ENCODE measurements around the gene MBTPS1.

The MBTPS1 gene

DNA sequence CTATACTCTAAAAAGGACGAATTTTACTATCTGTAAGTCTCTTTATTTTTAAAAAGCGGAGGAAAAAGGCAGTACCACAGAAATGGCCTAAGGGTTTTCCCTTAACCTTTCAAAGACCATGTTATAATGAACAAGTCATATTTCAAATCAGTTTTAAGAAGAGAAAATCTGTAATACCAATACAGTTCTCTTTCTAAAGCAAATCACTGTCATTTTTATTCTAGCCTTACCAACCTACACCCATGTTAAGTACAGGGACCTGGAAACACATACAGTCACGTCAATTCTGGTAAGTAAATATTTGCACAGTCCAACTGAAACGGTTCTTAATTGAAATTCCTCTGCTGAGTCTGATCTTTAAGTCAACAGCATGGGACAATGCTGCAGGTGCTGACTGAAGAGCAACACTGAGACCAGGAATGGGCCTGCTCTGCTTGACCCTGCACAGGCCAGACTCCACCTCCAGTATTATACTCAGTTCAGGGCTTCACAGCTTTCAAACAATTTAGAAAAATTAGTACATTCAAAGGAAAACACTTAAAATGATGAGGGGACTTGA lies 20.2 kb downstream of the MBTPS1 start:
- DNase-seq, result no peak

DNA sequence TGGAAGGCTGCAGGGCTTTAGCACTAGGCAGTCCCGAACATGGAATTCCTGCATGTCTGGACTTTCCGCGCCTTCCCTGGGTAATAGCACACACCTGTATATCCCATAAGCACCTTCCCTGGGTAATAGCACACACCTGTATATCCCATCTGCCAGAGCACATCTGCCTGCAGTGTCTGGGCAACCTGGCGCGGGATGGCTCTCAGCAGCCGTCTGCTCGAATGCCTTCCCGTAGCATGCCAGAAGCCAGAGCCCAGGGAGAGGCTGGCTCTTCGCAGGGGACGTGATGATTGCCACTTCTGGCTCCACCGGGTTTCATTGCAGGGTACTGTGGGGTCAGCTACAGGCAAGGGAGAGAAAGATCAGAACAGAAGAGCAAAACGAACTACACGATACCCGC lies 21.3 kb downstream of the MBTPS1 start:
- no peak for DNase-seq

DNA sequence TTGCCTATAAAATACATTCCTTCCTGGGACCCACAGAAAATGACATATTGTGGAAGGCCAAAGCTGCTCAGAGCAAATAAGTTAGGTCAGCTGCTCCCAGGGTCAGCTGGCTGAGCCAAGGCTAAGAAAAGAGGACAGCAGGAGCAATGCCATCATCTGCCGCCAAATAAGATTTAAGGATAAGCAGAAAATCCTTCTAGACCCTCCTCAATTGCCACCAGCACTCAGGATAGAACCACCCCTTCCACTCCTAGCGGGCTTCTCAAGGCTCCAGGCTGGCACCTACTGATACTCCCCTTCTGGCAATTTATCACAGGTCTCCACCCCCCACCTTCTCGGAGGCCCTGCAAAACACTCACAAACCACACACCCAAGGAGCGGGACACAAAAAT lies 22.9 kb downstream of the MBTPS1 start:
- DNase-seq, result no peak

DNA sequence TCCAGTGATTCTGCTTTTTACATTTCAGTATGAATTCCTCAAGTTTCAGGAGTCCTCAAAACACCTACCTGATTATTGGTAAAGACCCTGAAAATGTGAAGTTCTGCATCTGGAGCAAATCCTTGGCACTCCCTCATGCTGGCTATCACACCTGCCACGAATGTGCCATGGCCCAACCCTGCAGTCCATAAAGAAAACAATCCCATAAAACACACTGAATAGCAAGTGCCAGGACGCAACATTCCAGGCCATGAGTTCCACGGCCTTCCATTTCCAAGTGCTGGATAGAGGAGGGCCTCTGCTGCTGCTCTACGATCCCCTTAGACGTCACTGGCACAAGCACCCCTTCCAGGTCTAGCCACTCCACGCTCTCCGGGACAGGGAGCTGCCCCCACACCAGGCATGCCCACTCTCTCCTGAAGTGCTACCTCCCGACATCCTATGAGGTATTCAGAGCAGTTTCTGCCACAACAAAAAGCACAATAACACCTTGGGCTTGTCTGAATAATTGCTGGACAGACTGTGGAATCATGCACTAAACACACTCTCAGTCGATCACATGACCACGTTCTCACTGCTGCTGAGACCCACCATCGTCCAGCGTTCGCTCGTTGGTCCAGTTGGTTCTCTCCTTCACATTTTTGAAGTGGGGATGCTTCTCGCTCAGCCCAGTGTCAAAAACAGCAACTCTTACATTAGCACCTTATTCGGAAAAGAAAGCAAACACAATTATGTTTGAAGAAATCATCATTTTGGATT lies 23.4 kb downstream of the MBTPS1 start:
- no peak for DNase-seq

DNA sequence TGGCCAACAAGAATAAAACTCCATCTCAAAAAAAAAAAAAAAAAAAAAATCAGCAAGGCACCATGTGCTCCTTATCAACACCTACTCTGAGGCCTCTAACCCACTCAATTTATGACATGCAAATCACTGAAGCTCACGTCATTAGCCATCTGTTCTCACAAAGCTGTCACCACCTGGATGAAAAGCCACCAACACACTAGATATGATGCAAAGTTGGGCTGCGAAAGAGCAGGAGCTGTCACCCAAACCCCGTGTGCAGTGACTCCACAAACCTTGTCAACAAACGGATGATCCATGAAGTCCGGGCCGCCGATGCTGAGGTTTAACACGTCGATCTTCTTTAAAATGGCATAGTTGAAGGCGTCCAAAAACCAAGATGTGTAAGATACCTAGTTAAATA lies 25.3 kb downstream of the MBTPS1 start:
- no peak for DNase-seq

DNA sequence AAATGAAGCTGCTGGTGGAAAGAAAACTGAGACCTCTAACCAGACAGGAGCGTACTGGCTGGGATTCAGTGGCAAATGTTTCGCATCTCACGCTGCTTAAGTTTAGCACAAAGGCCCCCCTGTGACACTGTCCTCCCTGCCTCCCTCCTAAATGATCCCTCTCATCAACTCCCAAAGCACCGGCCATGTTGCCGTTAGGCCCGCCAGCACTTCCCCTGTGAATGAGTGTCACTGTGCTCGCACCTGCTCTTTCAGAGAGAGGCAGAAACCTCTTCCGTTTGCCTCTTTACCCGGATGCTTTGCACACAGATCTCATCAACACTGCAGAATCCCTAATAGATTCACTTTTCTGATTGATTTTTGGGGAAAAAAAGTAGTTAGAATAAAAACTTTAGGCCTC lies 26.5 kb downstream of the MBTPS1 start:
- DNase-seq, result no peak

DNA sequence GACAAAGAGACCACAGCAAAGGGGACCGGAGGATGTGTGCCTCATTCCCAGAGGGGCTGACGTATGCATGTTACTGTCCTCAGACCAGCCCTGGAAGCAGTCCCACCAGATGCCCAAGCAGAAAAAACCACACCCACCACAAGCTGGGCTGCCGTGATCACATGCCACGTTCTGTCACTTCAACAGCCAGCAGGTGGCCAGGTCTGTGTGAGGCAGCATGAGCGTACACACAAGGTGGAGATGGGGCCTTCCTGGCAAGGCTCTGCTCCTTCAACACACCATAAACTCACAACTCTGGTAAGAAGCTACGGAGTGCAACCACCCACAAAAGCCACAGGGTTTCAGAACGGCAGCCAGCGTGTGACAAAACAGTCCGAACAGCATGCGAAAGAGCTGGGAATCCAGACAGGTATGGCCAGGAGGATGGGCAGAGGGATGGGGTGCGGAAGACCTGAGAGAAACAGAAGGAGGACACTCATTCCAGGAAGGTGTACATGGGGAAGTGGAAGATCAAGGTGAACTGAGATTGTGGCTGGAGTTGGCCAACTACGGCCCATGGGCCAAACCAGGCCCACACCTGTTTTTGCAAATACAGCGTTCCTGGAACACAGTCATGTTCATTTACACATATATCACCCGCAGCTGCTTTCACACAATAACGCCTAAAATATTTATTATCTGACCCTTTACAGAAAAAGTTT lies 27.9 kb downstream of the MBTPS1 start:
- peak; percentile 21 to 30 for DNase-seq

DNA sequence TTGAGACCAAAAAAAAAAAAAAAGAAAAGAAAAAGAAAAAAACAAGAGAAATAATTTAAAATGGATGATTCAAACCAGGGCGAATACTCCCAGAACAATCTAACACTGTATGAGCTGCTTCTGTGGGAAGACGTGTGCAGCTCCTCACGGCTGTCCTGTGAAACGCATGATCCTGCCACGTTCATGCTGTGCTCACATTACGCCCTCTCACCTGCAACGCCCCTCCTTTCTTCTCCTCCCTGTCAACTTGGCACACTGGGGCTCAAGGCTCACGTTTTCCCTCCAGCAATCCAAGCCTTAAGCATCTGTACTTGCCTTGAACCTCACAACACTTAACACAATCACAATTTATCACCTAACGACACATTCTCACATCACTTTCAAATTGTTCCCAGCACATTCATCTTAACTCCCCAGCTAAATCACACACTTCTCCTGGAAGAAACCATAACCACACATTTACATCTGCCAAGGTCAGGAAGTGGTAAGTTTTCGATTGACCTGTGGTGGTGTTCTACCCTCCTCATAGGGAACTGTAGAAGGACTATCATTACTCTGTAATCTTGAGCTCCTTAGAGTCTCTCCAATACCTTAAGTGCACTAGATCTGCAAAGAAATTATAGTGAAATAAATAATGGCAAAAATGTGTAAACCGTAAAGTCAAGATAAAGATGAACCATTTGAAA lies 29.1 kb downstream of the MBTPS1 start:
- no peak for DNase-seq

DNA sequence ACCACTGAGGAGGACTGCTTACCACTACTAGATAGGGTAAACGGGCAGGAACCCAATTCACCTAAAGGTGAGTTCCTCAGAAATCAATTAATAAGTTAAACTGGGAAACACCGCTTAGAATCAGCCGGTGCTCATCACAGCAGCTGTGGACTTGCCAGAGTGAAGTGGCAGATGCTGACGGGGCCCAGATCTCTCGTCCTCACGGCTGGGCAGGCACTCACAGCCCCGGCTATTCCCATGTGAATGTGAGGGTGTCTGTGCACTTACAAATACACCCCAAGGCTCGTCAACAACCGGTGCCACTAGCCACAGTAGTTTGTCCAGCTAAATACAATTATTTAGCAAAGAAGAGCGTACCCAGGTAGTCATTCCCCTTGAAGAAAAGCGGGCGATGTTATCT lies 29.7 kb downstream of the MBTPS1 start:
- no peak for DNase-seq

DNA sequence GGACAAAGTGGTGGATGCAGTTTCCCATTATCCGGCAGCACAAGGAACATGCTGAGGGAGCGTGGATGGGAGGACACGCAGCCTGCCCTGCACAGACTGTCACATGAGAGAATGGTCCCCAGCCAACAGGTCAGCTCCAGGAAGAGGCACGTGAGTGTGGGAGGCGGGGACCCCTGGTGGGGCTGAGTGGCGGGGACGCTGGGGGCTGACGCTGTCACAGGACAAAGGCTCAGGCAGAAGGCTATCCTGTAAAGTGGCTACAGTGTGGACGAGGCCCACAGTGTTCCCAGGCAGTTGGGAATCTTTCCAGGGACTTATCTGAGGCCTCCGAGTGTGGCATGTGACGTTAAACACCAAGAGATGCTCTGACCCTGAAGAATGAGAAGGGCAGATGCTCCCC lies 30.4 kb downstream of the MBTPS1 start:
- DNase-seq, result no peak

DNA sequence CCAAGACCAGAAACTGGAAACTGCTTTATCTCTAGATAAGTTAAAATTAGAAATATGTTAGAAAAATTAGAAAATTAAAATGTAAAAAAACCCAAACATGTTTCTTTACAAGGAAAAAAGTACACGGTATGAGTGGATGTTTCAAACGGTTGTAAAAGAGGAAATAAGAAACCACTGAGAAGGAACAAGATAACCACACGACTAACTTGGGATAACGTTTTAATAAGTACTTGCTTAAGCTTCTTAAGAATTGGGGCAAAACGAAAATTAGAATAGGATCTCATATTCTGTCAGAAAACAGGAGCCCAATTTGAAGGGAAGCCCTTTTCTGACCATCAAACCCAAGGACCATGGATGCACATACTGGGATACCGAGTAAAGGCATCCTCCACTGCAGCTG lies 31.0 kb downstream of the MBTPS1 start:
- DNase-seq, result no peak

DNA sequence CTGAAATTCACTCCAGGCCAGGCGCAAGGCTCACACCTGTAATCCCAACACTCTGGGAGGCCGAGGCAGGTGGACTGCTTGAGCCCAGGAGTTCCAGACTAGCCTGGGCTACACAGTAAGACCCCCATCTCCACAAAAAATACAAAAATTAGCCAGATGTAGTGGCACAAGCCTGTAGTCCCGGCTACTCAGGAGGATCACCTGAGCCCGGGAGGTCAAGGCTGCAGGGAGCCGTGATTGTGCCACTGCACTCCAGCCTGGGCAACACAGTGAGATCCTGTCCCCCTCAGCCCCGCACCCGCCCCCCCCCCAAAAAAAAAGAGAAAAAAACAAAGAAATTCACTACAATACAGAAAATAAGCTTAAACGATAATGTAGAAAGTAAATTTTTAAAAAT lies 31.5 kb downstream of the MBTPS1 start:
- DNase-seq, result no peak

DNA sequence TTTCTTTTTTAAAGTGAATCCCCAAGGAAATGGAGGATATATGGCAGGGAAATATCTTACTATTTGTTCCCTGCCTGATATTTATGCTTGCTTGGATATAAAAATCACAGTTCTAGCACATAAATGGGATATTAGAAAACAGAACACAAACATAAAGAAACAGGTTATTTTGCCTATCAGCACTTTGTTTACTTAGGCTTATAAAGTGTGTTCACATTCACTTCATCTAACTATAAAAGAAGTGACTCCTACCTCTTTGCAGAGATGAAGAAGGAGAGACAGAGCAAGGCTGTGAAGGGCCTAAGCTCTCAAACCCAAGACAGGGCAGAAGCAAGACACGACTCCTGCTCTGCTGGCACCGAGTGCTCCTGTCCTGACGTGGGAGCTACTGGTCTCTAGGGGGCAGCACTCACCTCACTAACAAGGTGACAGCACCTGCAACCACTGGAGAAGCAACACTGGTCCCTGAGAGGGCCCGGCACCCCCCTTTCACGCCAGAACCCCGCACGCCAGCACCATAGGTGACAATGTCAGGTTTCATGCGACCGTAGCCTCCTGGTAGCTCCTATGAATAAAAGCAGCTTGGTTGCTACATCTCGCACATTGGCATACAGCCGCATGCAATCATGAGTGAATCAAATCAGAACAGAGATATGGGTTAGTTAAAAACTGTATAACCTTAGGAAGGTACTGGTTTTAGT lies 32.0 kb downstream of the MBTPS1 start:
- DNase-seq, result peak; percentile 63

DNA sequence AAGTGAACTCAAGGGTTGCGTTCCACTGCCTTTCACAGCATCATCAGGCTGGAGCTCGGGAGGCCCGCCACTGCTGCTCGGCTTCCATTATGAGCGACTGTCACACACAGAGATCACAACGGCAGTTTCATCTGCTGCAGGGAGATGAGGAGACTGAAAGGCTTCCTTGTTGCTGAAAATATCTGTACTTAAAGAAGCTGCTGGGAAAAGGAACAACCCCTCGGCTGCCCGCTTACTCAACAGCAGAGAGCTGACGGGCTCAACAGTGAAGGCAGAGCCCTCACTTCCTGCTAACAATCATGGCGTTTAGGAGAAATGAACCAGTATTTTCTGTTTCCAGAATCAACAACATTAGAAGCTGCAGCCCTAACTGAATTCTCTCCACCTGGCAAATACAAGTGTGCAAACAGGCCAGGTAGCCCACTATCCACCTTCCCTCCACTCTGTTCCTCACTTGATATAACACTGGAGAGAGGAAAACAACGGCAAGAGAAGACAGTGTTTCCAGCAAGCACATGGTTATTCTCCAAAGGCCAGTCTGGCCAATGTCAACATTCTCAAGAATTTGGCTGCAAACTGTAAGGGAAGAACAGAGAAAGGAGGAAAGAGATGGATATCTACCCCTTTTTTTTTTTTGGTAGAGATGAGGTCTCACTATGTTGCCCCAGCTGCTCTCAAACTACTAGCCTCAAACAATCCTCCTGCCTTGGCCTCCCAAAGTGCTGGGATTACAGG lies 33.7 kb downstream of the MBTPS1 start:
- DNase-seq, result no peak

DNA sequence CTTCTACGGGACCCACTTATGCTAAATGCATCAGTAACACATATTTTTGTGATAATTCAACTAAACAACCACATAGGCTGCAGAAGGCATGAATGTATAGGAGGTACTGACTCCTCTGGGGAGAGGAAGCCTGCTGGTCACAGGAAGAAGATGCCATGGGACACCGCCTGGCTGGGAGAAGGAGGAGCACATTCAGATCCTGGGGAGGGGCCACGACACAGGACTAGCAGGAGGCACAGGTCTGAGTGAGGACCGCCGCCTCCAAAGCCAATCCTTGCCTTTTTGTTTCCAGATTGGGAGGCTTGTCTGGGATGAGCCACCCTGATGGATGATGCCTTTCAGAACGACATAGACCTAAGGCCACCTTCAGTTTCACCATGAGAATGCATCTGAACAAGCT lies 34.6 kb downstream of the MBTPS1 start:
- DNase-seq, result no peak

DNA sequence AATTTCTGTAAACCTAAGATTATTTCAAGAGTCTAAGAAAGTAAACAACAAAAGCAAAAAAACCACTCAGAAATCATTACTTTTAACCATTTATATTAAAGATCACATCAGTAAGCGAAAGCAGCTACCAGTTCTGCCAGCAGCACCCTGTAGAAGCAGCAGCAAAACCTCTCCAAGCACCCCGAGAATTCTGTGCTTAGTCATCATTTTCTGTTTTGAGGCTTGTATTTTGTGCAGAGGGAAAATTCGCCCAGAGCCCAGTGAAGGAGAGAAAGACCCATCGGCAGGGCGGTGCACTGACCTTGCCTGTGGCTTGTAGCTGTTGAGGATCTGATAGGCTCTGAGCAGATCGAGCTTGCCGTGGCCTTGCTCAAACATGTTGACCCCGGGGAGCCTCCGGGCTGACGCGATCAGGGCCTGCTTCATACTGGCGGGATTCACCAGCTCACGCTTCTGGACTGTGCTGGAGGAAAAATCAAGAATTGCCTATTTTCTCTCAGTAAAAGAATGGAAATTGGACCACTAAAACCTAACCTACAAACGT lies 35.2 kb downstream of the MBTPS1 start:
- no peak for DNase-seq

DNA sequence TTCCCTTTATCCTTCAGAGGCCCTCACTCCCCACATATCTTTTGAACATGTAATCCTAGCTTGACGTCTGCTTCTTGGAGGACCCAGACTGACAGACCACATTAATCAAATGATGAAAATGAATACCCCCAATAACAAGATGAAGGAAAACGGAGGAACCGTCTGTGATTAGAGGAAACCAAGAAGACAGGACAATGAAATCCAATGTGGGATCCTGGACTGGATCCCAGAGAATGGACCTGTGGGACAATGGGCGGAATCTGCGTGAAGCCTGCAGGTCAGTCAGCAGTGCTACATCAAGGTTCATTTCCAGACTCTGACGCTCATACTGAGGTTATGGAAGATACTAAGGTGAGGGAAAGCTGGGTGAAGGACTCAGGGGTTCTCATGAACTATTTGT lies 35.9 kb downstream of the MBTPS1 start:
- no peak for DNase-seq

DNA sequence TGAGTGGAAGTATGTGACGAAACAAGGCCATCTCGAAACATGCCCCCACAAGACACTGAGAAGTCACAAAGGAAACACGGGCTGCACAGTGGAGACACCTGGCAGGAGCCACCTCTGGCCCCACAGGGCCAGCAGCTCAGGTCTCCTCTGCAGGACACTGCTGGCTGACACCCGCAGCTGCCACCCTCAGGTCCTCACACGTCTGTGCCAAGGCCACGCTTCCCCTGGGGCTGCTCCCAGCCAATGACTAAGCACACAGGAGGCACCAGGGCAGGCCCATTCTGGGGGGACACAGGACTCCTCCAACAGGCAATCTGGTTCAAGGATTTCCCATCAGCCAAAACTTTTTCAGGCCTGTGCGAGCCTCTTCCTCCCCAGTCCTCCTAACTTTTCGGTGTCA lies 36.4 kb downstream of the MBTPS1 start:
- DNase-seq, result no peak

DNA sequence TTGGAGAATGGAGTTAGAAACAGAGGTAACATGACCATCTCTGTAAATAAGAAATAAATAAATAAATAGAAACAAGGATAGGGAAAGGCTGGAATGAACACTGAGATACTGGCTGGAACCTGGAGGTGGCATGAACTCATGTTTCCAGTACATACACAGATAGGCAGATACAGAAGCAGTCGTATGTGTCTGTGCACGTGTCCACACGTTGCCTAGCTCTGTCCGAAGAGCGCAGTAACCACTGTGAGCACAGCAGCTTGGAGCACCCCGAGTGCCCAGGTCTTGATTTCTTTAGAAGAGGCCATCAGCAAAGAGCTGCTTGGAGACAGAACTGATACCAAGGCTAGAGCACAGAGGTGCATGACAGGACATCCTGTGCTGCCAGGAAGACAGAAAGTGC lies 37.1 kb downstream of the MBTPS1 start:
- DNase-seq, result no peak

DNA sequence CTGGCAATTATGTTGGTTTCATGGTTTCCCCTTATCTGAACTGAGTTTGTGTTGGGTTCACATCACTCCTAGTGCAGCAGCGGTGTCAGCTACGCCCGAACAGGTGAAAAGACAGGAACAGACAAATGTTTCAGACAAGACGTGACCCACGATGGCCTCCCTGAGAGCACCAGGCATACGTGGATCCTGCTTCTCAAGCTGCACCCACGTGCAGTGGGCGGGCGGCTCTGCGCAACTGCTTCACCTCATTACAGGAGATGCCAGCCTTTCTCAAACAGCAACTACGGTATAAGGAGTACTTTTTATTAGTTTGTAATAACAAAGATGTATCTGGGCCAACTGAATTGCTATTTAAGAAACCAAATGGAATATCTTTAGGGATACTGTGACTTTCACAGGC lies 41.4 kb downstream of the MBTPS1 start:
- no peak for DNase-seq

DNA sequence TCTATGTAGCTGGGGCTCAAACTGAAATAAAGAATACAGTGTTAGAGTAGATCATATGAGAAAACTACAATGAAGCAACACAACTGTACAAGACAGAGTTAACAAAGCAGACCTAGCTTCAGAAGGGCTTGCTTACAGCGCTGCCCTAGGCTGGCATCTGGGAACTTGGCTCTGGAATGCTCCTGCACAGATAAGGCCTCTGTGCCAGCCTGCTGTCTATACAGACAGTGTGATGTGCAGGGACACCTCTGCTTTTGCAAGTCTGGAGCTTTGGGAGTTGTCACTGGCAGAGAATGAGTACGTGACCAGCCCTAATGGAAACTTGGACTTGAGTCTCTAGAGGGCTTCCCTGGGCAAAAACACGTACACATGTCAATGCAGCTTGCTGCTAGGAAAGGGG lies 42.0 kb downstream of the MBTPS1 start:
- no peak for DNase-seq

DNA sequence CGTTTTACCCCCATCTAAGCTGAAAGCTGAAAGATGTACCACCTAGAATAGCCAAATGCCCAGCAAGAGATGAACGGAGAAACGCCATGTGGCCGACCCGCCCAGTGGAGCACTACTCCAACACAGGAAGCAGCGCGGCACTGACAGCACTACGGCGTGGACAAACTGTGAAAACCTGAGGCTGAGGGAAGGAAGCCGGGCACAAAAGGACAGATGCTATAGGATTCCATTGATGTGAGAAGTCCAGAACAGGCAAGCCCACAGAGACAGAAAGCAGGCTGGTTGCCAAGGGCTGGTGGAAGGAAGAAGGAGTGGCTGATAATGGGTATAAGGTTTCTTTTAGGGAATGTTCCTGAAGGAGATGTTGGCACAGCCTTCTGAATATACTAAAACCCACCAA lies 44.7 kb downstream of the MBTPS1 start:
- no peak for DNase-seq

Measured in activated CD4-positive, alpha-beta T cell treated with anti-CD3 and anti-CD28 coated beads, Interleukin-2, amount 50 U/mL, for 4 hours (primary cell).